ENCODE results near the gene MAGT1.

MAGT1 gene

DNA sequence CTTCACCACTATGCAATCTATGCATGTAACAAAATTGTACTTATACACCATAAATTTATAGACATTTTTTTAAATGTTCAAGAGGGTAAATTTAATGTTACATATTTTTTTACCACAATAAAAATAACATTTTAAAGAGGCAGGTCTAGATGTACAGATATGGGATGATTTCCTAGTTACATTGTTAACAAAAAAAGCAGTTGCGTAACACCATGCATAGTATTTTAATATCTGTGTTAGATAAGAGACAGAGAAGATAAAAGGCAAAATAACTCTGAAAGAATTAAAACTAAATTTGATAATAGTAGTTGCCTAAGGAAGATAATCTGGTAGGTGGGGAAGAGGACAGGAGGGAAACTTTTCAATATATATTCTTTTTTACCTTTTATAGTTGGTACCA lies 100.1 kb downstream of the MAGT1 start:
- ChIA-PET POLR2A (no interaction called here), CTCF (no interaction called here)
- H3K4me3 ChIP-seq (ENCODE audit: low read depth, low read length): no peak overlapping the region
- TF ChIP-seq, protein P1, sequence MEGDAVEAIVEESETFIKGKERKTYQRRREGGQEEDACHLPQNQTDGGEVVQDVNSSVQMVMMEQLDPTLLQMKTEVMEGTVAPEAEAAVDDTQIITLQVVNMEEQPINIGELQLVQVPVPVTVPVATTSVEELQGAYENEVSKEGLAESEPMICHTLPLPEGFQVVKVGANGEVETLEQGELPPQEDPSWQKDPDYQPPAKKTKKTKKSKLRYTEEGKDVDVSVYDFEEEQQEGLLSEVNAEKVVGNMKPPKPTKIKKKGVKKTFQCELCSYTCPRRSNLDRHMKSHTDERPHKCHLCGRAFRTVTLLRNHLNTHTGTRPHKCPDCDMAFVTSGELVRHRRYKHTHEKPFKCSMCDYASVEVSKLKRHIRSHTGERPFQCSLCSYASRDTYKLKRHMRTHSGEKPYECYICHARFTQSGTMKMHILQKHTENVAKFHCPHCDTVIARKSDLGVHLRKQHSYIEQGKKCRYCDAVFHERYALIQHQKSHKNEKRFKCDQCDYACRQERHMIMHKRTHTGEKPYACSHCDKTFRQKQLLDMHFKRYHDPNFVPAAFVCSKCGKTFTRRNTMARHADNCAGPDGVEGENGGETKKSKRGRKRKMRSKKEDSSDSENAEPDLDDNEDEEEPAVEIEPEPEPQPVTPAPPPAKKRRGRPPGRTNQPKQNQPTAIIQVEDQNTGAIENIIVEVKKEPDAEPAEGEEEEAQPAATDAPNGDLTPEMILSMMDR (IDR thresholded peaks at IDR 0.05; ENCODE audit: insufficient read depth, low read length, missing control alignments): no peak
- DNase-seq (ENCODE audit: low read depth, low spot score): no peak

DNA sequence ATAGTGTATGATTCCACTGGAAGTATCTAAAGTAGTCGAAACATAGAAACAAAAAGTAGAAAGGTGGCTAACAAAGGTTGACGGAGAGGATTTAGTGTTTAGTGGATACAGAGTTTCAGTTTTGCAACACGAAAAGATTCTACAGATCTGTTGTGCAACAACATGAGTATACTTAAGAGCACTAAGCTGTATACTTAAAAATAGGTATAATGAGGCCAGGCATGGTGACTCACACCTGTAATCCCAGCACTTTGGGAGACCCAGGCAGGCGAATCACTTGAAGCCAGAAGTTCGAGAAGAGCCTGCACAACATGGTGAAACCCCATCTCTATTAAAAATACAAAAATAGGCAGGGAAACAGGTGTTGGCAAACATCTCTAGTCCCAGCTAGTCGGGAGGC lies 101.3 kb downstream of the MAGT1 start:
- CTCF ChIA-PET: no interaction called here
- no peak for DNase-seq (ENCODE audit: low read depth, low spot score)
- H3K4me3 ChIP-seq (ENCODE audit: low read depth, low read length): no peak overlapping the region
- TF ChIP-seq, protein P1 (IDR thresholded peaks at IDR 0.05; ENCODE audit: insufficient read depth, low read length, missing control alignments): no peak
- POLR2A ChIA-PET: no interaction called here

DNA sequence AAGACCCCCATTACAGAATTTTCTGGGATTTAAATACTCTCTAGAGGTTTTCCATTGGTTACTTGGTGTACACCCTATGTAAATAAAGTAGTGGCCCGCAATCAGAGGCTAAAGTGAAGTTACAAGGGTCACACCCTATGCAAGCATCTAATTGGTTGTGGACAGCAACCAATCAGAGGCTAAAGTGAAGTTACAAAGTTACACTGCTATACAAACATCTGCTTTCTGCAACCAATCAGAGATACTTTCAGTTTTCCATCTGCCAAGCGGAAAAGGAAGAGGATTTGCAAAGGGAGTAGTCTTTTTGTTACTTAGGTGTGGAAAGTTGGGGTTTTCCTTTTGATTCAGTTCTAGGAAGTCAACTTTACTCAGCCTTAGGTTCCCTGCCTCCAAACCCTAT lies 107.2 kb downstream of the MAGT1 start:
- no peak overlapping the region for H3K4me3 ChIP-seq (ENCODE audit: low read depth, low read length)
- no peak for DNase-seq (ENCODE audit: low read depth, low spot score)
- CTCF ChIA-PET: no interaction called here
- POLR2A ChIA-PET: no interaction called here
- TF ChIP-seq, protein P1 (IDR thresholded peaks at IDR 0.05; ENCODE audit: insufficient read depth, low read length, missing control alignments): no peak

DNA sequence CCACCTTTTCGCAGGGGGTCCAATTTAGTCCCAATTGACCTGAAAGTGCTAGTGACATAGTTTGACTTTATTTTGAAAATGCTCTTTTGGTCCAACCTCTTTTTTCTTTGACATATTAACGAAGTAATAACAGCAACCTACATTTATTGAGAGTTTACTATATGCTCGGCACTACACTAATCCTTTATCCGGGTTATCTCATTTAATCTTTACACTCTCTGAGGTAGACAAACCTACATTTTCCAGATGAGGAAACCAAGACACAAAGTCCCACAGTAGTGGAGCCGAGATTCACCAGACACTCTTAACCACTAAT lies 108.9 kb downstream of the MAGT1 start:
- CTCF ChIA-PET: no interaction called here
- POLR2A ChIA-PET: no interaction called here
- no peak for DNase-seq (ENCODE audit: low read depth, low spot score)
- TF ChIP-seq, protein P1 (IDR thresholded peaks at IDR 0.05; ENCODE audit: insufficient read depth, low read length, missing control alignments): no peak
- peak overlapping the region; percentile 72 for H3K4me3 ChIP-seq (ENCODE audit: low read depth, low read length)

DNA sequence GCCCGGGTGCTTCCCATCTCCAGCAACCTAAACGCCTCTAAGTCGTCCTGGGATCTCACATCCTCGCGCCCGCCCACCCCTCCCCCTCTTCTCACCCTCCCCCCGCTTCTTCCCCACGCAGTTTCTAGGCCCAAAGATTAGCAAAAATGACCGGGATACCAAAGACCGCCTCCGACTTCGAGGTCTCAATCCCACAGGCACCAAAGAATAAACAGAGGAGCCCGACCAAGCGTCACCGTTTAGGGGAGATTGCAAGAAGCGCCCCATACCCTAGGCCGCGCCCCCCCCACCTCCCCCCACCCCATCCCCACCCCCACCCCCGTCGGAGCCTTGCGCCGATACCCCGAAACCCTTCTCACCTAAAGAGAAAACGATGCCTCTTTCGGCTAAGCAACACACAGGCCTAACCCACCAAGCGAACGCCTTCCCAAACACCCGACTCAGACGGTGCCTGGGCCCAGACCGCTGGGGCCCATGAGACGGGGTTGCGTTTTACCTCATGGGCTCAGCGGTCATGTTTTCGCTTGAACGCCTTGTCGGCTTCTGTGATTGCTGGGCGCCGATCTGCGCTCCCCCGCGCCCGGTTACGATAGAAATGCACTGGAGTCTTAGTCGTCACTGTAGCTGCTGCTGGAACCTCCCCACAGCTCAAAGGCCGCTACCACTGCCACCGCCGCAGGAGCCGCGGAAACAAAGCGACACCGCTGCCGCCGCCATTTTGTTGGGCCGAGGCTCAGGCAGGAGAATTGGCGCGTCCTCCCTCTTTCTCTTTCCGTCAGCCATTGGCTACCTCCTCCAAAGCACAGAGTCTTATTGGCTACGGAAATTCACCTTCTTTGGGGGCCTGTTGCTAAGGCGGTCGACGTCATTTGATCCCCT lies 109.5 kb downstream of the MAGT1 start, which contains the start of gene ATRX:
TSS of gene ATRX (minus strand) at position 731 of the 879 bp plus-strand sequence. CDS start at position 516, 215 bp downstream.
- peak; percentile 7 for DNase-seq (ENCODE audit: low read depth, low spot score)
- peak within 1 kb of the TSS; percentile 72 for H3K4me3 ChIP-seq (ENCODE audit: low read depth, low read length)
- POLR2A ChIA-PET: no interaction called here
- CTCF ChIA-PET: no interaction called here
- TF ChIP-seq, protein P1 (IDR thresholded peaks at IDR 0.05; ENCODE audit: insufficient read depth, low read length, missing control alignments): no peak

DNA sequence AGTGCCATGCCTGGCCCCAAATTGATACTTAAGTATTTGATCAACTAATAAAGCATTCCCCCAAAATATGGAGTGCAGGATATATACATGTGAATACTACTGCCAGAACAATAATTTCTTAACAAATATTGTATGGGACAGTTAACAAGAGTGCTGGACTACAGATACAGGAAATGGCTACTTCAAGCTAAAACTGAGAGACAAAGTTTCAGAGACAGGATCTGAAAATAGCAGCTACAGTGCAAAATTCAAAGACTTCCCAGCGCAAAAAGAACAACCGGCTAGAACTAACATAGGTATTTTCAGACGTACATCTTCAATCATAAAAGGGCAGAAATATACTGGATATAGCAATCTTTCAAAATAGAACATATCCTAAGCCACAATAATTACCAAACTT lies 115.5 kb downstream of the MAGT1 start:
- no peak overlapping the region for H3K4me3 ChIP-seq (ENCODE audit: low read depth, low read length)
- ChIA-PET POLR2A (no interaction called here), CTCF (no interaction called here)
- TF ChIP-seq, protein P1 (IDR thresholded peaks at IDR 0.05; ENCODE audit: insufficient read depth, low read length, missing control alignments): no peak
- DNase-seq (ENCODE audit: low read depth, low spot score): no peak

All from AG04449 (cell line).